BJ (cell line): Measurements from ENCODE around the gene FAM83D. TPM values are rescaled to one million over a fixed set of nuclear protein-coding genes. Genes with fewer than 3 reads are reported as not detected.

Source experiments
- CTCF ChIA-PET: fragments of 350-600 bp; formaldehyde crosslinking; extraction: SDS; loops from one replicate; lab custom pipeline; 2021; ENCODE audit warnings: antibody characterized with exemption, inconsistent platforms; lab: Yijun Ruan, JAX
- POLR2A ChIA-PET: fragments of 300-600 bp; sonication (Branson Sonifier 250); formaldehyde crosslinking; extraction: SDS; loops from one replicate; lab custom pipeline; 2021; ENCODE audit warnings: antibody characterized with exemption; lab: Charles Lee
- DNase-seq: peaks from one replicate; pipeline ENCODE4 v3.0.0-alpha.2; 2011; ENCODE audit warnings: low read depth
- H3K27me3 ChIP-seq: 2 replicates; pipeline ENCODE4 v1.6.0; 2011; ENCODE audit warnings: low read length; ENCODE audit not compliant: control insufficient read depth, insufficient read depth
- H3K36me3 ChIP-seq: 2 replicates; pipeline ENCODE4 v1.5.1; 2011; ENCODE audit warnings: low read length; ENCODE audit not compliant: control insufficient read depth, insufficient read depth
- H3K4me3 ChIP-seq: 2 replicates; pipeline ENCODE4 v1.5.1; 2011; ENCODE audit warnings: low read depth, mild to moderate bottlenecking, control low read depth, low read length
- CTCF ChIP-seq: IDR thresholded peaks from 2 replicates; pipeline ENCODE4 v1.5.1; 2011; ENCODE audit warnings: low read depth, mild to moderate bottlenecking, control low read depth, inconsistent platforms, low read length, moderate library complexity; ENCODE audit not compliant: insufficient read depth
- polyA plus RNA-seq: library from polyadenylated mRNA; depleted of rRNA; stranded (reverse); fragments of >200 nt; gene quantifications from 2 replicates; pipeline ENCODE4 v1.2.3, GENCODE V29; 2011

Gene FAM83D
- polyA plus RNA-seq, 1 experiment: 40.1 TPM

GRCh38 chr20:38895098-38895949, 30.9 kb upstream of the FAM83D start:
- peaks cover 22% of the 10 kb centered on the region for H3K27me3 ChIP-seq
- ChIA-PET CTCF (interaction anchor here (0.9 to 3.1 kb wide), 13 partner anchors 9 to 250 kb away, joined by 3 to 25 read pairs (median 4); no protein-coding TSS in a partner anchor), POLR2A (no interaction called here)

GRCh38 chr20:38896009-38896594, 30.1 kb upstream of the FAM83D start:
- POLR2A ChIA-PET: no interaction called here
- Histone ChIP-seq H3K27me3 (peaks cover 22% of the 10 kb centered on the region), H3K4me3 (no peak overlapping the region), H3K36me3 (no peaks in the 10 kb centered on the region)
- CTCF ChIA-PET: interaction anchor here (1.1 to 2.2 kb wide), 3 partner anchors 26 to 262 kb away, joined by 3 to 10 read pairs (median 4); no protein-coding TSS in a partner anchor
- no peak for TF ChIP-seq CTCF
- no peak for DNase-seq

More at GRCh38 chr20:38895098-38895949, 30.9 kb upstream of the FAM83D start:
- TF ChIP-seq CTCF: no peak
- no peak for DNase-seq
- no peak overlapping the region for H3K4me3 ChIP-seq
- H3K36me3 ChIP-seq: no peaks in the 10 kb centered on the region

- ChIA-PET CTCF (interaction anchor here (1.1 kb wide), 1 partner anchor 263 kb away, joined by 3 read pairs; no protein-coding TSS in a partner anchor), POLR2A (no interaction called here)
- Histone ChIP-seq H3K4me3 (no peak overlapping the region), H3K27me3 (peaks cover 19% of the 10 kb centered on the region), H3K36me3 (no peaks in the 10 kb centered on the region)
- DNase-seq: no peak
- no peak for TF ChIP-seq CTCF
Measured at GRCh38 chr20:38897267-38897666, 28.9 kb upstream of the FAM83D start.

GRCh38 chr20:38900606-38901005, 25.6 kb upstream of the FAM83D start:
- H3K4me3 ChIP-seq: no peak overlapping the region
- H3K36me3 ChIP-seq: no peaks in the 10 kb centered on the region
- no peak for DNase-seq
- peaks cover 4% of the 10 kb centered on the region; the same call in 1 of the 2 replicates for H3K27me3 ChIP-seq
- CTCF ChIA-PET: no interaction called here
- POLR2A ChIA-PET: no interaction called here
- no peak for TF ChIP-seq CTCF

GRCh38 chr20:38902601-38903000, 23.6 kb upstream of the FAM83D start:
- ChIA-PET POLR2A (no interaction called here), CTCF (no interaction called here)
- no peak for DNase-seq
- H3K4me3 ChIP-seq: no peak overlapping the region
- H3K27me3 ChIP-seq: peaks cover 3% of the 10 kb centered on the region
- no peak for TF ChIP-seq CTCF
- no peaks in the 10 kb centered on the region for H3K36me3 ChIP-seq
